Lower lobe of right lung (tissue), 2 donors: ENCODE measurements around the gene DMKN. TPM values are rescaled to one million over a fixed set of nuclear protein-coding genes. Genes with fewer than 3 reads are reported as not detected.

Source experiments
- ATAC-seq, 2 donors: fragments of 200-7000 bp; cut with Tn5 transposase; one replicate each; pipeline ENCODE4 v1.9.1; 2020 to 2022; ENCODE audit warnings: mild to moderate bottlenecking in 2 of 2, moderate library complexity in 2 of 2
- DNase-seq: peaks from one replicate; pipeline ENCODE4 v3.0.0-alpha.2; 2020
- H3K27ac ChIP-seq: fragments of 200-600 bp; one replicate; pipeline ENCODE4 v1.8.0; 2022
- H3K27me3 ChIP-seq: fragments of 200-600 bp; one replicate; pipeline ENCODE4 v1.8.0; 2022; ENCODE audit warnings: low read depth
- H3K36me3 ChIP-seq: fragments of 200-600 bp; one replicate; pipeline ENCODE4 v1.8.0; 2022; ENCODE audit warnings: mild to moderate bottlenecking
- H3K4me1 ChIP-seq: fragments of 200-600 bp; one replicate; pipeline ENCODE4 v1.8.0; 2022
- H3K4me3 ChIP-seq: fragments of 200-600 bp; one replicate; pipeline ENCODE4 v1.8.0; 2022; ENCODE audit warnings: mild to moderate bottlenecking
- H3K9me3 ChIP-seq: fragments of 200-600 bp; one replicate; pipeline ENCODE4 v1.8.0; 2022
- CTCF ChIP-seq: fragments of 200-600 bp; IDR thresholded peaks from one replicate; pipeline ENCODE4 v1.8.0; 2022; ENCODE audit warnings: antibody characterized with exemption, mild to moderate bottlenecking
- intact Hi-C: fragments of 100-400 bp; cut with DNase I; formaldehyde crosslinking; loops from one replicate; pipeline ENCODE4 v1.11.0; 2022
- total RNA-seq: library from RNA; stranded (reverse); fragmentation: NEBNext Ultra II Directional; extraction: Animal tissue kit (Norgen Biotek cat#: 25700); gene quantifications from one replicate; pipeline ENCODE4 v1.2.1, GENCODE V29; 2021
- donor health status: DM: no; HTN: yes; CAD: no; lungs with severe emphysema.

The DMKN gene
- total RNA-seq, 1 donor from 2014 or later, result 70.7 TPM

GRCh38 chr19:35490364-35490763 lies 23.1 kb downstream of the DMKN start, which contains the start of gene KRTDAP:
Gene KRTDAP, minus strand, starts transcription at chr19:35490464. Its CDS starts 22 bp downstream, at chr19:35490442.
- Histone ChIP-seq H3K4me3 (no peak within 1 kb of the TSS), H3K27ac (no peak within 1 kb of the TSS), H3K36me3 (no peaks in the 10 kb centered on the region), H3K4me1 (peaks cover 4% of the 10 kb centered on the region), H3K9me3 (no peaks in the 10 kb centered on the region), H3K27me3 (peaks cover 10% of the 10 kb centered on the region)
- no peak for TF ChIP-seq CTCF
- ATAC-seq (no peak), DNase-seq (no peak)
- intact Hi-C loops, result no loop called here

DNA sequence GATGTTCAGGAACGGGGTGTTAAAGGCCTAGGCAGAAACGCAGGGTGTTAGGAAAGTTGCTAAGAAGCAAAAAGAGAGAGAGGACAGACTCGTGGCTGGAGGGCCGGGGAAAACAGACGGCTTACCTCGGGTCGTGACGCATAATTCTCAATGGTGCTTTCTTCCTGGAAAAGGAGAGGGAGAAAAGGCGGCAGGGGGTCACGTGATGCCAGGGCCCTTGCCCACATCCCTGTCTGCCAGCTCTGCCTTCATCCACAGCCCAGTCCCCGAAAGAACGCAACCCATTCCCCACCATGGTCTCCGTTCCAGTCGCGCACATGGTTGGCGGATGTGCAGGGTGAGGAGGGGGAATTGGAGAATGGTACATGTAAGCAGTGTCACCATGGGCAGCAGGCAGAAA lies 24.8 kb downstream of the DMKN start:
- no peaks in the 10 kb centered on the region for H3K4me1 ChIP-seq
- no peaks in the 10 kb centered on the region for H3K9me3 ChIP-seq
- intact Hi-C loops, result no loop called here
- no peak for ATAC-seq
- no peaks in the 10 kb centered on the region for H3K36me3 ChIP-seq
- no peak for TF ChIP-seq CTCF
- H3K27ac ChIP-seq, result no peak overlapping the region
- peaks cover 5% of the 10 kb centered on the region for H3K27me3 ChIP-seq
- no peak for DNase-seq
- H3K4me3 ChIP-seq, result no peak overlapping the region

GRCh38 chr19:35487656-35488182 lies 25.7 kb downstream of the DMKN start:
- no peak overlapping the region for H3K27ac ChIP-seq
- no peak overlapping the region for H3K4me3 ChIP-seq
- no peak for TF ChIP-seq CTCF
- no peaks in the 10 kb centered on the region for H3K4me1 ChIP-seq
- intact Hi-C loops, result no loop called here
- DNase-seq (no peak), ATAC-seq (no peak)
- H3K27me3 ChIP-seq, result peaks cover 5% of the 10 kb centered on the region
- H3K36me3 ChIP-seq, result no peaks in the 10 kb centered on the region
- H3K9me3 ChIP-seq, result no peaks in the 10 kb centered on the region

DNA sequence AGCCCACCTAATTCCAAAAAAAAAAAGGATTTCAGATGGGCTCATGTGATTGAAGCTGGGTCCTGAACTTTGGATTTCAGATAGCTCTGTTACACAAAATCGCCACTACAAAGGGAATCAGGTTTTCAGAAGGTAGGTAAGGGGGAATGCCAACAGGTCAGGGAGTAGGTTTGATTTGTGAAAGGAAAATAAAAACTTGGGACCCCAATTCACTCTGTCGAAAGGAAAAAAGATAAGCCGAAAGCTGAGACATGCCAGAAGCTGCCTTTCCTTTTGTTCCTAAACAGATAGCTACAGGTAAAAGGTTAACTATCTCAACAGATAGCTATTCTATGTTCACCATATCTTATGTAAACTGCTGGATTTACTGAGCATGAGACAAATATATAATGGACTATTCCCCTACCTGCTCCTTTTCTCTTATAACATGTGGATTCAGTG lies 27.2 kb downstream of the DMKN start:
- no peak for ATAC-seq

DNA sequence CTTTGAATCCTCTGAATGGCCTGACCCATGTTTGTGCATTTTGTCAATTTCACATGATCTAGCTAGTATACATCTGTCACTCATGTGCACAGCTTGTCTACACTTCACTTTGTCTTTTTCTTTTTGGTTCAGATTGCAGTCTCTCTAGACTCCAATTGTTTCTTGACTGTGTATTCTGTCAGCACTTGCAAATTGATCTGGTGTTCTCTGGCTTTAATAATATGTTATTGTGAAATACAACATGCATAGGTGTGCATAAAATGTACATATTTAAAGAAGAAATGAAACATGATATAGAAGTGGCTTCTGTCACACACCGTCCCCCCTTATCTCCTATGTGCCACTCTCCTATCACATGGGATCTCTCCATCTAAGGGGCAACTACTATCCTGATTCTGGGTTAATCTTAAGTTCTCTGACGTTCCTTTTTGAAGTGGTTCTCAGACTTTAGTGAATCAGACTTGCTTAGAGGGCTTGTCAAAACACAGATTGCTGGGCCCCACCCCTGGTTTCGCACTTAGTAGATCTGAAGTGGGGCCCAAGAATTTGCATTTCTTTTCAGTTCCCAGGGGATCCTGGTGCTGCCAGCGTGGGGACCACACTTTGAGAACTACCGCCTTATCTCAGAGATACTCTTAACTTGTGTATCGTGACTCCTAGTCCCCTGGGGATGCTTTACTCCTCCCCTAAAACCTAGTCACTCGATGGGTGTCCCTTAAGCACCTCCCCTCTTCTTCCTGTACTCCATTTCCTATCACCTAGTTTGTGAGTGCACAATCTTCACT lies 29.0 kb downstream of the DMKN start:
- no peak for ATAC-seq
- DNase-seq, result no peak
- Histone ChIP-seq H3K27me3 (no peaks in the 10 kb centered on the region), H3K4me3 (no peak overlapping the region), H3K36me3 (no peaks in the 10 kb centered on the region), H3K27ac (no peak overlapping the region), H3K9me3 (no peaks in the 10 kb centered on the region), H3K4me1 (no peaks in the 10 kb centered on the region)
- no peak for TF ChIP-seq CTCF
- intact Hi-C loops, result no loop called here

More for the DNA sequence above, 27.2 kb downstream of the DMKN start:
- intact Hi-C loops, result no loop called here
- no peaks in the 10 kb centered on the region for H3K4me1 ChIP-seq
- no peak for DNase-seq
- no peak overlapping the region for H3K4me3 ChIP-seq
- H3K36me3 ChIP-seq, result no peaks in the 10 kb centered on the region
- H3K9me3 ChIP-seq, result no peaks in the 10 kb centered on the region
- H3K27ac ChIP-seq, result no peak overlapping the region
- H3K27me3 ChIP-seq, result no peaks in the 10 kb centered on the region
- TF ChIP-seq CTCF, result no peak
